Gastrocnemius medialis (tissue), 4 donors: Measurements from ENCODE around the gene TEX19. TPM values are rescaled to one million over a fixed set of nuclear protein-coding genes. Genes with fewer than 3 reads are reported as not detected.
"Not testable (repeated sequence)": the region's sequence is repeated elsewhere in the genome, so short reads cannot be mapped to it uniquely, and the experiment has no call there.

Source experiments
- ATAC-seq, 2 donors: fragments of 150-250 bp; one replicate each; pipeline ENCODE4 v1.9.1; 2016
- DNase-seq, 2 donors: peaks; one replicate each; pipeline ENCODE4 v3.0.0-alpha.2; 2019
- H3K27ac ChIP-seq, 4 donors: fragments of 200-600 bp; sonication (generic); 1 replicate in 1 of 4; 2 replicates in 3 of 4; pipeline ENCODE4 v1.5.1; 2016 to 2018; ENCODE audit warnings: mild to moderate bottlenecking in 2 of 4, moderate library complexity in 1 of 4
- H3K27me3 ChIP-seq, 3 donors: fragments of 200-600 bp; sonication (generic) in 2 of 3; 1 replicate in 1 of 3; 2 replicates in 2 of 3; pipeline versions ENCODE4 v1.5.1 to v1.6.0; 2016 to 2019; ENCODE audit warnings: mild to moderate bottlenecking in 1 of 3, moderate library complexity in 1 of 3
- H3K36me3 ChIP-seq, 2 donors: fragments of 200-600 bp; sonication (generic) in 1 of 2; one replicate each; pipeline ENCODE4 v1.5.1; 2017 to 2018
- H3K4me1 ChIP-seq, 2 donors: fragments of 200-600 bp; sonication (generic) in 1 of 2; one replicate each; pipeline ENCODE4 v1.5.1; 2016 to 2017; ENCODE audit warnings: mild to moderate bottlenecking in 2 of 2
- H3K4me3 ChIP-seq, 4 donors: fragments of 200-600 bp; sonication (generic) in 3 of 4; 1 replicate in 1 of 4; 2 replicates in 3 of 4; pipeline ENCODE4 v1.5.1; 2016 to 2019; ENCODE audit warnings: mild to moderate bottlenecking in 2 of 4
- H3K9me3 ChIP-seq, 3 donors: fragments of 200-600 bp; sonication (generic) in 2 of 3; 1 replicate in 1 of 3; 2 replicates in 2 of 3; pipeline ENCODE4 v1.5.1; 2016 to 2019
- CTCF ChIP-seq, 5 experiments: fragments of 450-650 bp in 3 of 5; fragments of 200-600 bp in 2 of 5; sonication (generic) in 2 of 5; IDR thresholded peaks in 4 of 5; conservative IDR thresholded peaks in 1 of 5; 1 replicate in 4 of 5; 2 replicates in 1 of 5; pipeline ENCODE4 v1.5.1; 2016 to 2019; ENCODE audit warnings: antibody characterized with exemption in 5 of 5, mild to moderate bottlenecking in 3 of 5, moderate library complexity in 3 of 5
- POLR2A ChIP-seq, 2 donors: fragments of 450-650 bp; IDR thresholded peaks; one replicate each; pipeline ENCODE4 v1.6.1; 2017; ENCODE audit warnings: antibody characterized with exemption in 2 of 2, mild to moderate bottlenecking in 2 of 2, moderate library complexity in 2 of 2
- in situ Hi-C, 4 donors: fragments of 200-750 bp; cut with MboI; loops; one replicate each; pipeline versions ENCODE4 v1.15.0 to v1.8.0; 2017; ENCODE audit warnings: low sequenced_read_pairs in 4 of 4
- intact Hi-C: fragments of 100-400 bp; cut with DNase I; formaldehyde crosslinking; loops from one replicate; pipeline ENCODE4 v1.15.1; 2023; ENCODE audit warnings: low total_unique reads
- total RNA-seq, 4 donors: library from RNA; depleted of rRNA; stranded (reverse); fragments of >200 nt; gene quantifications; one replicate each; pipeline versions ENCODE4 v1.1.0 to v1.2.3, GENCODE V29; 2016

The TEX19 gene
- total RNA-seq, 4 donors from 2014 or later = 0.40 TPM; not detected in 3

GRCh38 chr17:82380860-82381702, 22.0 kb downstream of the TEX19 start:
- ATAC-seq (no peak), DNase-seq (no peak)
- peaks cover 21 to 29% of the 10 kb centered on the region in 2 donors for H3K4me1 ChIP-seq
- no peaks in the 10 kb centered on the region for H3K36me3 ChIP-seq
- in situ Hi-C loops = no loop called here
- TF ChIP-seq CTCF (IDR thresholded peaks at IDR 0.05 in 4 of 5, conservative IDR thresholded peaks at IDR 0.05 in 1 of 5) = no peak
- no peak for TF ChIP-seq POLR2A (IDR thresholded peaks at IDR 0.05)
- H3K4me3 ChIP-seq = peak overlapping the region in 1 of 4 donors; percentile 43
- H3K27me3 ChIP-seq = peaks cover 50 to 66% (median 51%) of the 10 kb centered on the region in 3 donors
- intact Hi-C loops = no loop called here
- H3K9me3 ChIP-seq = no peaks in the 10 kb centered on the region
- H3K27ac ChIP-seq = no peak overlapping the region

- DNase-seq, H3K27ac ChIP-seq, H3K36me3 ChIP-seq, intact Hi-C loops, in situ Hi-C loops, H3K9me3 ChIP-seq, ATAC-seq: not testable (repeated sequence)
- Histone ChIP-seq H3K4me1 (peaks cover 21 to 29% of the 10 kb centered on the region in 2 donors), H3K27me3 (peaks cover 55 to 63% (median 56%) of the 10 kb centered on the region in 3 donors), H3K4me3 (peak overlapping the region in 1 of 4 donors; percentile 43)
These were observed 22.6 kb downstream of the TEX19 start for GRCh38 chr17:82381703-82382009.

- Histone ChIP-seq H3K27me3 (peaks cover 59 to 64% (median 61%) of the 10 kb centered on the region in 3 donors), H3K4me1 (peaks cover 21 to 29% of the 10 kb centered on the region in 2 donors)
- H3K27ac ChIP-seq, DNase-seq, H3K9me3 ChIP-seq, in situ Hi-C loops, H3K36me3 ChIP-seq, H3K4me3 ChIP-seq, intact Hi-C loops, ATAC-seq: not testable (repeated sequence)
These were observed 23.3 kb downstream of the TEX19 start for GRCh38 chr17:82382220-82382932.

- H3K27me3 ChIP-seq = peaks cover 55 to 61% (median 60%) of the 10 kb centered on the region in 3 donors
These were observed 23.8 kb downstream of the TEX19 start for GRCh38 chr17:82382933-82383255.

GRCh38 chr17:82383411-82383810, 24.4 kb downstream of the TEX19 start:
- H3K4me1 ChIP-seq = peaks cover 21 to 29% of the 10 kb centered on the region in 2 donors
- no peaks in the 10 kb centered on the region for H3K36me3 ChIP-seq
- intact Hi-C loops = no loop called here
- no peak for TF ChIP-seq CTCF (IDR thresholded peaks at IDR 0.05 in 4 of 5, conservative IDR thresholded peaks at IDR 0.05 in 1 of 5)
- TF ChIP-seq POLR2A (IDR thresholded peaks at IDR 0.05) = no peak
- ATAC-seq = no peak
- peaks cover 50 to 57% (median 56%) of the 10 kb centered on the region in 3 donors for H3K27me3 ChIP-seq
- in situ Hi-C loops = no loop called here
- H3K9me3 ChIP-seq = no peaks in the 10 kb centered on the region
- no peak overlapping the region for H3K27ac ChIP-seq
- H3K4me3 ChIP-seq = no peak overlapping the region
- no peak for DNase-seq

More at GRCh38 chr17:82382933-82383255, 23.8 kb downstream of the TEX19 start:
- Histone ChIP-seq H3K27ac (no peak overlapping the region), H3K4me1 (peaks cover 21 to 29% of the 10 kb centered on the region in 2 donors), H3K4me3 (no peak overlapping the region), H3K36me3 (no peaks in the 10 kb centered on the region), H3K9me3 (no peaks in the 10 kb centered on the region)
- TF ChIP-seq CTCF (IDR thresholded peaks at IDR 0.05 in 4 of 5, conservative IDR thresholded peaks at IDR 0.05 in 1 of 5) (no peak), POLR2A (IDR thresholded peaks at IDR 0.05) (no peak)
- DNase-seq (no peak), ATAC-seq (no peak)
- intact Hi-C loops (no loop called here), in situ Hi-C loops (no loop called here)
